ENCODE results near the gene LGR5.

- TF ChIP-seq, protein P1, sequence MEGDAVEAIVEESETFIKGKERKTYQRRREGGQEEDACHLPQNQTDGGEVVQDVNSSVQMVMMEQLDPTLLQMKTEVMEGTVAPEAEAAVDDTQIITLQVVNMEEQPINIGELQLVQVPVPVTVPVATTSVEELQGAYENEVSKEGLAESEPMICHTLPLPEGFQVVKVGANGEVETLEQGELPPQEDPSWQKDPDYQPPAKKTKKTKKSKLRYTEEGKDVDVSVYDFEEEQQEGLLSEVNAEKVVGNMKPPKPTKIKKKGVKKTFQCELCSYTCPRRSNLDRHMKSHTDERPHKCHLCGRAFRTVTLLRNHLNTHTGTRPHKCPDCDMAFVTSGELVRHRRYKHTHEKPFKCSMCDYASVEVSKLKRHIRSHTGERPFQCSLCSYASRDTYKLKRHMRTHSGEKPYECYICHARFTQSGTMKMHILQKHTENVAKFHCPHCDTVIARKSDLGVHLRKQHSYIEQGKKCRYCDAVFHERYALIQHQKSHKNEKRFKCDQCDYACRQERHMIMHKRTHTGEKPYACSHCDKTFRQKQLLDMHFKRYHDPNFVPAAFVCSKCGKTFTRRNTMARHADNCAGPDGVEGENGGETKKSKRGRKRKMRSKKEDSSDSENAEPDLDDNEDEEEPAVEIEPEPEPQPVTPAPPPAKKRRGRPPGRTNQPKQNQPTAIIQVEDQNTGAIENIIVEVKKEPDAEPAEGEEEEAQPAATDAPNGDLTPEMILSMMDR (IDR thresholded peaks at IDR 0.05; ENCODE audit: extremely low read depth in 1 of 2, insufficient read depth in 1 of 2, low read depth in 1 of 2, low read length in 2 of 2), result no peak
- no peak for TF ChIP-seq EZH2 (IDR thresholded peaks at IDR 0.05; ENCODE audit: borderline replicate concordance, low read depth, low read length, severe bottlenecking)
These were observed 60.2 kb downstream of the LGR5 start for GRCh38 chr12:71499834-71500233.

Measured in endothelial cell of umbilical vein (primary cell).